HG03575 (cell line): ENCODE measurements around the gene TMEM271.

Experiments
- ATAC-seq: cut with Tn5 transposase; IDR thresholded peaks from one replicate; pipeline ENCODE4 v1.9.1; 2021; ENCODE audit not compliant: unreplicated experiment, insufficient number of reproducible peaks, low FRiP score; ENCODE audit errors: extremely low read depth

Gene TMEM271

GRCh38 chr4:538542-539142 lies 37.5 kb downstream of the TMEM271 start:
- ATAC-seq = no peak

- no peak for ATAC-seq
Measured at GRCh38 chr4:537436-538264, 38.4 kb downstream of the TMEM271 start.

- no peak for ATAC-seq
Measured at GRCh38 chr4:536351-536972, 39.6 kb downstream of the TMEM271 start.

- ATAC-seq = no peak
Measured at GRCh38 chr4:535924-536281, 40.2 kb downstream of the TMEM271 start.

GRCh38 chr4:535181-535923 lies 40.7 kb downstream of the TMEM271 start:
- ATAC-seq = no peak

- ATAC-seq = no peak
Measured at GRCh38 chr4:534576-535151, 41.4 kb downstream of the TMEM271 start.

GRCh38 chr4:534101-534575 lies 42.0 kb downstream of the TMEM271 start:
- no peak for ATAC-seq

GRCh38 chr4:533318-534100 lies 42.6 kb downstream of the TMEM271 start:
- no peak for ATAC-seq

GRCh38 chr4:532588-533317 lies 43.3 kb downstream of the TMEM271 start:
- ATAC-seq = no peak

GRCh38 chr4:531721-532565 lies 44.2 kb downstream of the TMEM271 start:
- no peak for ATAC-seq

GRCh38 chr4:531076-531475 lies 45.0 kb downstream of the TMEM271 start:
- ATAC-seq = no peak

- ATAC-seq = no peak
Measured at GRCh38 chr4:530017-530781, 45.9 kb downstream of the TMEM271 start.

- ATAC-seq = no peak
Measured at GRCh38 chr4:529563-529962, 46.5 kb downstream of the TMEM271 start.

GRCh38 chr4:528835-529234 lies 47.3 kb downstream of the TMEM271 start:
- ATAC-seq = no peak

GRCh38 chr4:528296-528695 lies 47.8 kb downstream of the TMEM271 start:
- no peak for ATAC-seq

- ATAC-seq = no peak
Measured at GRCh38 chr4:526971-527460, 49.1 kb downstream of the TMEM271 start.
